HG03025 (cell line): Measurements from ENCODE around the gene SORBS1.
"Not testable (repeated sequence)": the region's sequence is repeated elsewhere in the genome, so short reads cannot be mapped to it uniquely, and the experiment has no call there.

Experiments
- ATAC-seq: cut with Tn5 transposase; IDR thresholded peaks from one replicate; pipeline ENCODE4 v1.9.1; 2021; ENCODE audit warnings: mild to moderate bottlenecking, moderate library complexity; ENCODE audit not compliant: unreplicated experiment, low FRiP score

SORBS1 gene

DNA sequence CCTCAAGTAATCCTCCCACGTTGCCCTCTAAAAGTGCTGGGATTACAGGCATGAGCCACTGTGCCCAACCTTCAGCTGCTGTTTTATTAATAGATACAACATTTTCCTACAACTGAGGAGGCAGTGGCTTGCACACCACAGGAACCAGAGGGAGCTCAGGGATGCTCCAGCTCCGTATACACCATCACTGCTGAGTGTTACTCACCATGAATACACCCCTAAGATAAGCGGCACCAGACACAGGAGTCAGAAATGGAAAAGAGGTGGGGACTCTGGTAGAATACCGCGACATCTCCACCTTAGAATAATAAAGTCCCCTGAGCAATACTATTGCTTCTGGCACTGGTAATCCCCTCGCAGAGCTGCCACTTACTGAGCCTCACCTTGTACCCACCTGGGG, 201.7 kb downstream of the SORBS1 start:
- no peak for ATAC-seq

DNA sequence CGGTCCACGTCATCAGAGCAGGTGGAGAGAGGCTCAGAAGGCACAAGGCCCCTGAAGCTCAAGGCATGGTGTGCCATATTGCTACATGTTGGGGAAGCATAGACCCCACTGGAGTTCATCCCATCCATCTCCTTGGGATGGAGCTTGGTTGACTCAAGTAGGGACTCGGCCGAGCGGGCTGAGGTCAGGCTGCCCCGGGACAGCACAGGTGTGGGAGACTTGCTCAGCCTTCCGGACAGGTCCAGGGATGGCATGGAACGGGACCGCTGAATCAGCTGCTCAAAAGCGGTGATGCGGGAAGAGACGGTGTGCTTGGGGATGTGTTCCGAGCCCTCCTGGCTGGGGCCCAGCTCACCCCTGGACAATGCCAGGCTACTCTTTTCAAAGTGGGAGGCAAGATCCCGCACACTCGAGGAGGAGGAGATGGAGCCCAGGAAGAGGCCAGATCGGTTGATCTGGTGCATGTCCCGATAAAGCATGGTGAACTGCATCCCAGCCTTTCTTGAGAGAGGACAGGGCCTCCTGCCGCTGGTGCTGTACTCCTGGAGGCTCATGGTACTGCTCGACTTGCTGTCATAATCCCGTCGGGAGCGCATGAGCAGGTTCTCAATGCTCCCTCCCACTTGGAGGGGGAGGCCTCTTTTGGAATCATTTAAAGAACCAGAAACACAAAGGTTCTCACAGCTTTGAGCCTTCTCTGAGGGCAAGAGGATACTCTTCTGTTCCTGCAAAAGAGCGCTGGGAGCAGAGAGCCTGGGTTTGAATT, 204.8 kb downstream of the SORBS1 start:
- ATAC-seq = no peak

DNA sequence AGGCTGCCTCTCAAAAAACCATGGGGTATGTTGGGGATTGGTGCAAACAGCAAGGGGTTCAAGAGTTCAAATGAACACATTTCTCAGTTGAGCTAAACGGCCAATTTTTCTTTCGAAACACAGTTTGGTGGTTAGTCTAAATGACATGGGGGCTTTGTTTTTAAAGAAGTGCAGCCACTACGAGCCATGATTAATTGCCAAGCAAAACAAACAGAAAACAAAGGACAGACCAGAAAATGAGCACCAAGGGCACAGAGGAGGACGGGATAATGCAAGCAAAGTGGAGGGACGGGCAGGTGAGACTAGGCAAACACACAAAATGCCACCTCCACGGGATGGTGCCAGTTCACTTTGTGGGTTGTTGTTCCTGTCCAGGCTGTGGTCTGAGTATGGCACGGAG, 205.9 kb downstream of the SORBS1 start:
- ATAC-seq = no peak

DNA sequence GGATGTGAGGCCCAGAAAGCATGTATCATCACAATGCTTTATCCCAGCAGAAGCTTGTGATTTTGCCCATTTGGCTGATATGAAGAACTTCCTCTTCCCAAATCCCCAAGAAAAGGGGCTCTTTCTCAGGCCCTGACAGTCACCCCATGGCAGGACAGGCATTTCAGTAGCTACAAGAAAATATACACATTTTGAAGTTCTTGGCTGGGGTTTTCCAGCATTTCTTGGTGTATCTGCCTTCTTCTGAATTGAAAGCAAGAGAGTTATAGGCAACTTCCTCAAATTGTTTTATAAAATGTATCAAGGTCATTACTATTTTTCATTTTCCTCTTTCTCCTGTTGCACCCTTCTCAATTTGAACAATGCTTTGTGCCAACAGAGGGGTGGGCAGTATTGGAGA, 207.1 kb downstream of the SORBS1 start:
- no peak for ATAC-seq

DNA sequence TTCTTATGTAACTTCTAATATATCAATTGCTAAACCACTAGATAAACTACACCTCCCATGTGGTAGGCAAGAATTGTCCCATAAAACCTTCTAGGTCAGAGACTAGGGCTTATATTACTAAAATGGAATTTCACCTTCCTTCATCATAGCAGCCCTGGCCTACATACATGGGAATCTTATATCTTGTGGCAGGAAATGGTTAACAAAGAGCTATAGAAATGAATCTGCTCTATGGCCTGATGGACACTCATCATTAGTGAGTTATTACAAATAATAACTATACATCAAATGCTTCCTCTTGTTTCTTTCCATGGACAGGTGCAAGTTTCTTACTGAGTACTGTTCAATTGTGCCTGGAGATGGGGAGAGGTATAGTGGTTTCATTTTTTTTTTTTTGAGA, 208.0 kb downstream of the SORBS1 start:
- no peak for ATAC-seq

DNA sequence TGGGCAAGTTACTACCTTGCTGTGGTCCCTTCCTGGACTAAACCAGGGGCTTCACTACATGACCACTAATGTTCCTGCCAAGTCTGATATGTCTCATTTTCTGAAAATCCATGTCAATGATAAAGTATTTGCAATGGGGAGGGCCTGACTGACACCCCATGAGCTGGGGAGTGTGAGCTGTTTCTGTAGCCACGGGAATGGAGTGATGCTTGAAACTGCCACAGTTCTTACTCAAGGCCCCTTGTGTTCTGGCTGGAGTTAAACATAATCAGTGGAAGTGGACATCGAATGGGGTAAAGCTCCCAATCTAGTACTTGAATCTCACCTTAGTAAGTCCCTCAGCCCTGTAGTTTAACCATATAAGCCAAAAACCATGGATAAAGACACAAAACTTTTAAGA, 208.5 kb downstream of the SORBS1 start:
- no peak for ATAC-seq

DNA sequence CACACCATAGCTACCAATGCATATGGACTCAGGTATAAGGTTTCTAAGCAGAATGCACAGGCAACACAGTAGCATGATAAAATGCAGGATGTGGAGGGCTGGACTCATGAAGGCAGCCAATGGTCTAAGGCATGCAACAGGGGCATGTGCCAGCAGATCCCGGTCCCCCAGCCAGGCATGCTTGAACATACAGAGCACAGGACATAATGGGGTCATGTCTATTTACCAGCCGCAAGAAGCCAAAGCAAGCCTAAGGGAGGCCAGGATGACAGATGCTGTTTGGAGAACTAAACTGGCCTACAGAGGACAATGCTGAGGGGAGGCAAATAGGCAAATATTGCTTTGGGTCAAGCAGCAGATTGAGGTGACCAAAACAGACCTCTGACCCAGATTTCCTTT, 210.3 kb downstream of the SORBS1 start:
- no peak for ATAC-seq

DNA sequence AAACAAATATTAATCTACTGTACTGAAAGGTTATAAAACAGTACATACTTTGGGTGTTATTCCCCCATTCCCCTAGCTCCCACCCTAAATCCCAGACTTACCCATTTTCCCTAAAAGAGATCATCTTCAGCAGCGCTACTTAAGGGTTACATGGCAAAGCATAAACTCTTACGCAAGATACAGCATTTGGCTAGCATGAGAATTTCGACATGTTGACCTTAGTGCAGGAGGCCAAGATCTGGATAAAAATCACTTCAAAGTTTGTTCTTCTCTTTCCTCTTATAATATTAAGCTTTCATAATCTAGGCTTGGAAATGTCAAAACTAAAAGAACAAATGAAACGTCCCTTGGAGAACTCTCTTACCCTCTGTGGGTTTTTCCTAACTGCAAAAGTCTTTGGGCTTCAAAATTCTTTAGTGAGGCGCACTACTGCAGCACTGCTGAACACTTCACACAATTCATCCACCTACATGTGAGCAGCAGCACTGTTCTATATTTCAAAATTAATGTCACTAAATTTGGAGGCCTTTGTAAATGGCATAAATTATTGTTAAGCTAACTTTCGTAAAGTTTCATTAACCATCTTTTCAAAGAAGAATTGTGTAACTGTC, 210.8 kb downstream of the SORBS1 start:
- no peak for ATAC-seq

DNA sequence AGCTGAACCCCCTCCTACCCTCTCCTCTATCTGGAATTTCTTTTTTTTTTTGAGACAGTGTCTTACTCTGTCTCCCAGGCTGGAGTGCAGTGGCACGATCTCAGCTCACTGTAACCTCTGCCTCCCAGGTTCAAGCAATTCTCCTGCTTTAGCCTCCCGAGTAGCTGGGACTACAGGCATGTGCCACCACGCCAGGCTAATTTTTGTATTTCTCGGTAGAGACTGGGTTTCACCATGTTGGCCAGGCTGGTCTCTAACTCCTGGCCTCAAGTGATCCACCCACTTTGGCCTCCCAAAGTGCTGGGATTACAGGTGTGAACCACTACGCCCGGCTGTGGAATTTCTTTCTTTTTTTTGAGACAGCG, 213.8 kb downstream of the SORBS1 start:
- ATAC-seq = not testable (repeated sequence)

DNA sequence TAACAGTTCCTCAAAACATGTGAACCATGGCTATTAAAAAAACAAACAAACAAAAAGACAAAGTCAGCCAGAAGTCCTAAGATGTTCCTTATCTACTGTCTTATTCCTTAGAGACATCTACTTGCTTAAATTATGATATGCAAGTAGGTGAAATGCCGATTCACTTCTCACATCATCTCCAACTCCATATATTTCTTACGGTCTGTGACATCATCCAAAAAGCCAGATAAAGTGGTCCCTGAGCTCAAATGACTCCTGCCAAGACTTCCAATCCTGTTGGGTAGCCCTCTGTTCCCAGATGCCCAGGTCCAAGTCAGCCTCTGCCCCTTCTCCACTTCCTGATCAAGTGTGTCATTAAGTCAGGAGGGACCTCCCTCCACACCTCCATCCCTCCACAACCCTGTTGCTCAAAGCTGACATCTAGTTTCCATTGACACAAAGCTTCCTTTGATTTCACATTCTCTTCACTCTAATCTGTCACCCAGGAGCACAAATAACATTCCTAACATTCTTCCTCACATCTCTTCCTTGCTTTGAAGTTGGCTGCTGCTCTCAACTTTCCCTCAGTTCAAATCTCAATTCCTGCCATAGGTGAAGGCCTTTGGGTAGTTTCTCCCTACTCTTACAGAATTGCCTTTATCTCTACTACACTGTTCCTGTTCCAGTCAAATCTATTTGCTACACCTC, 214.3 kb downstream of the SORBS1 start:
- ATAC-seq = no peak

DNA sequence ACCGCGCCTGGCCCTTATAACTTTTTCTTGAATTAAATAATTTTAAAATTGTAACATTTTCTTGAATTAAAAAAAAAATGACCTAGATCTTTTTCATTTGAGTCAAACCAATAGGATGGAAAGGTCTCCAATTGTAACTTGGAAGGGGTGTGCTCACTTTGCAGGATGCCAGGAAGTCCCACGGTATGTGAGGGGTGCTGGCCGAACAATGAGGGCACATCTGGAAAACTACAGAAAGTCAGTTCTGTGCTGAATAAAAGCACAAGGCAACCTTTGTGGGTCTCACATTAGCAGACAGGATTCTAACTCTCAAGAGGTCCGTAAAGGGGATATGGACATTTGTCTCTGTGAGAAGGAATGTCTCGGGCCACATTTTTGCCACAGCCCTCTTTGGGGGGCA, 217.6 kb downstream of the SORBS1 start:
- no peak for ATAC-seq

DNA sequence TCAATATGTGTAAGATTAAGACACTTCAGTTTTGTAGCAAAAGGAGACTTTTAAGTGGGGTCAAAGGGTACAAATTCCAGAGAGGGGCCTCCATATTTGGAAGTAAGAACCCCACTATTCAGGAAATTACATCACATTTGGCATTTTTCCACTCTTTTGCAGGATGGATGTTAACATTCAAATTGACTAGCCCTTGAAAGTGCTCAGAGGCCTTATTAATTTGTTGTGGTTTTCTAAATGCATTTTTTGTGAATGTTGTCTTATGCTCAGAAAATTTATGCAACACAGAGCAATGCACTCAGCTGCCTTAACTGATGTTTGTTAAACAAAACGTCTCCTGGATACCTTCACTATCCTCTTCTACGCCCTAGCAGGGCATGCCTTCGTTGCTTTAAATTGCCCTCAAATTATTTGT, 219.4 kb downstream of the SORBS1 start:
- ATAC-seq = no peak

DNA sequence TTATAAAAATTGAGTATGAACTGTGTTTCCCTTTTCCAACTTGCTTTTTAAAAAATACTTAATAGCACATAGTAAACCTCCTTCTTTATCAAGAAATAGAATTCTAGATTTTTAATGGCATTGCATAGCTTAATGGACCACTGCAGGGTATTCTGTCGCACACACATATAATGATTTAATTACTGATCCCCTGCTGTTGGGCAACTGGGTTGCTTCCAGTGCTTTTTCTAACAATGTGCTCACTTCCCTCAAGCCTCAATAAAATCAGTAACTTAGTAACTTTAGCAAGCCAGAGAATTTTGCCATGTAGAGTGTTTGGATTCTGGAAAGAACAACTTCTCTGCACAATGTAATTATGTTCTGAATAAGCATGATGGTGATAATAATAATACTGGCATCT, 221.3 kb downstream of the SORBS1 start:
- no peak for ATAC-seq

DNA sequence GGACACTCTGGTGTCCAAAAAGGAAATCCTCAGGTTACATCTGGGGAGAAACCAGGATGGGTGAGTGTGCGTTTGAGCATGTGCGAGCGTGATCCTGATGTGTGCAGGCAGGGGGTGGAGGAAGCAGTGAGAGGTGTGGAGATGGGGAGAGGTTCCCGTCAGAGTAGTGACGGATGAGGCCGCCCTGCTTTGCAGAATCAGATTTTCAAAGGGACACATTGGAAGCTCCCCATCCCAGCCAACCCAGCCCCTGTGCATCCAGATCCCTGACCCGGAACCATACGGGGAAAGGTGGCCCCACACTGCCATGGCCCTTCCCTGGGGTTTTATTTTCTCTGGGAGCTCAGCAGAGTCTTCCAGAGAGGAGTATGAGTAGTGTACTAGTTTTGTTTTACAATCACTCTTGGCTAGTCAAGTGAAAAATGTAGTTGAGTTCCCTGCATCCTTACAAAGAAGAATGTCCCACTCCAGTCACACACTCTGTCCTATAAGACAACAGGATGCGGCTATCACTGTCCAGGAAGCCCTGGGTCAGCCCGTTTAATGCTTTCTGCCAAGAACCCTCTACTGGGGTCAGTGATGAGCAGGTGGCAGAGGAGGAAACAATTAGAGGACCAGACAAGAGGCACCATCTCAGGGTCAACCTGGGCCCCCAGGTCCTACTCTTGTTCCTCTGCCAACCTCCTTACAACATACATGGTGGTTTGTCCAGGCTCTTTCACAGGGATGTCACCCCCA, 223.6 kb downstream of the SORBS1 start:
- ATAC-seq = no peak

DNA sequence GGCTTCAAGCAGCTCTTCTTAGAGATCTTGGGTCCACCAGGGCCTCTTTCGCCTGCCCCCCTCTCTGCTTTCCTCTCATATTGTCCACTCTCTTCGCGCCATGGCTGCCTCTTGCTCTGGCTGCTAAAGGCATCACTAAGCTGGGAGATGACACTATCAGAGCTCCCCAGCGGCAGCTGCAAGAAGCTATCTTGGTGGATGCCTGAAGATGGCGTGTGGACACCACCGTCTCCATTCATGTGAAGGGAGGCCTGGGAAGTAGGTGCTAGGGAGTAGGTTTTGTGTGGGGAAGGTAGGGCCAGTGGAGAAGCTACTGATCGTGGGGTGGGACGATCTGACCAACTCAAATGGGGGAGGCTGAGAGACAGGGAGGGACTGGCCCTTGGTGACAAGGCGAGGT, 224.5 kb downstream of the SORBS1 start:
- ATAC-seq = no peak

DNA sequence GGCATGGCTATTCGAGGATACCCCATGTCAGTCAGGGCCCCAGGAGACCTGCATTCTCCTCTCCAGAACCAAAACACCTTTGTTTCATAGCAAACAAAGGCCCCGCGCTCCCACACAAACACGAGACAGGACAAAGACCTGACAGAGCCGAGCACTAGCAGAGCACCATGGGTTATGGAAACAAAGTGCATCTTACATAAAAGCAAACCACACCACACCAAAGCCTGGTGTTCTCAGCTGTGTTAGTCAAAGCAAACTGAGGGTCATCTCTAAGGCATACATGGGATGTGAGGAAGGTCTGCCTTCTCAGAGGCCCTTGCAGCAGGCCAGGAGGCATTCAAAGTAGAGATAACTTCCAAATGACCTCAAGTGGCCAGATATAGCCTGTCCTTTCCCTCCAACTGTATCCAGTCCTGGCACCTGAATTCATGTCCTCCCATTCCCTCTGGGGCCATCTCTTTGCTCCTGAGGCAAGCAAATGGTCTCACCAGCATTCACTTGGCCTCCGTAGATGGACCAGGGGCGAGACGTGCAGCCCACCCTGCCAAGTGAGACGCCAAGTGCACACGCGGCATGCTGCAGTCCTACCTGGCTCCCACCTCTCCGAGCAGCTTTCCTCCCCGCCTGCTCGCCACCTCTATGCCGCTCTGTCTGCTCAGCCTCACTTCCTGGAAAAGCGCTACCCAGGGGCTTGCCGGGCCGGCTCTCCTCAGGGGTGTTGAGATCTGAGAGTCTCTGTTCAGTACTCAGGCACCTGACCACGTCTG, 225.1 kb downstream of the SORBS1 start:
- no peak for ATAC-seq

DNA sequence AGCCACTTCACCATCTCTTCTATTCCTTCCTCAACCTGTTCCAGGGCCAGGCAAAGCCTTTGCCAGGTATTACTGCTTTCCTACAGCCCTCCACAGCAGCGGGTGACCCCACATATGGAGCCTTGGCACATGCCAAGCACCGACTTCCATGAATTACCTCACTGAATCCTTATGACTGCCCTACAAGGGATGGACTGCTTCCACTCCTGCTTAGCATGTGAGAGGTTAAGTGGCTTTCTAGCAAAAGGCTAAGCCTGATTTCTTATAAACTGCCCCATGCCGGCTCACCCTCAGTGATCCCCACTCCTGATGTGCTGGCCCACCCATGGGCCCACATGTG, 226.4 kb downstream of the SORBS1 start:
- no peak for ATAC-seq

DNA sequence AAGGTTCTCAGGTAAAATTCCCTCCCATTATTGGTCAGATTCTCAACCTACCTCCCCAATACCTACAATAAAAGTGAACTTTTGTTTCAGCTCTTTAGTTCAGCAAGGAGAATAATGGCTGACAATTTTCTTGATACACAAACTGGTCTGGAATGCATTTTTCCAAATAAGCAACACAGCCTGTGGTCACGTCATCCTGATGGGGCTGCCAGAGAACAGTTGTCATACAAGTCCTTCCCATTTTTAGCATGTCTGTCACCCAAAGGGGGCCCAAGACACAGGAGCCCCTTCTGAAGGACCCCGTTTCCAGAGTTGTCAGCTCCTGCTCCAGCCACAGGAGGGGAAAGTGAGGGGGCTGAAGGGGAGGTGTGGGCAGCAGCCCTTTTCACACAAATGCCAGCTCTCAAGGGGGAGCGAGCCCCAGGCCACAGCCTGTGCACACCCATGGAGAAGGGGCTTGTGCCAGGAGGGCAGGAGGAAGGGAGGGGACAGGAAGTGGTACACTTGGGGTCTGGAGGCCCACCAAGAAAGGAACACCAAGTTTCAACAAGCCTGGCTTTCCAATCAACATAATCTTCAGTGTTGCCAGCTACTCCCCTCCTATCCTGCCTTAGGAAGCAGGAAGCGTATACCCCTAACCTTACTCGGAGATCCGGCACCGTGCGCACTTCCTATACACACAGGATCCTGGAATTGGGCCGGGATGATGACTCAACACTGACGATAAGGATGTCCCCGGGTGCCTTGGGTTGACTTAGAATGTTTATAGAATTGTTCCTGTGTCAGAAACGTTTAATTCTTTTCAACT, 227.0 kb downstream of the SORBS1 start:
- no peak for ATAC-seq

DNA sequence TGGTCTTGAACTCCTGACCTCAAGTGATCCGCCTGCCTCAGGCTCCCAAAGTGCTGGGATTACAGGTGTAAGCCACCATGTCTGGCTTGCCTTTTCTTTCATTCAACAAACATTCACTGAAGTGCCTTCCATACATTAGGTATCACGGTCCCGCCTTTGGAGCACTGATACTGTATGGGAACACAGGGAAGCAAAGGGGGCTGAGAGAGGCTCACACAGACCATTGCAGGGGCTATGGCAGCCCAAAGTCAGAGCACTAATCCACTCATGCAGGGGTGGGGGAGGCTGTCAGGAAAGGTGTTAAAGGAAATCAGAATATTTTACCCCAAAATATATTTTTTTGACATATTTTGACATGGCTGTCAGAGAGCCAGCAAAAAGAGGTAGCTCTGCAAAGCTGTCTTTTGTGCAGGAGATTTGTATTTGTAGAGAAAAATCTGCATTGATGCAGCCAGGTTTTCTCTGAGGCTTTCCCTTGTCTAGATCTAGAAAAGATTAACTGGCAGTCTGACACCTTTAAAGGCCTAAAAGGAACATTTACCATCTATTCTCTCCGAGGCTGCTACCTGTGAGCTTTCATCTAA, 228.4 kb downstream of the SORBS1 start:
- no peak for ATAC-seq
